Islet precursor cell (in vitro differentiated cells): ENCODE measurements around the gene GUCY2D.

Experiments
- DNase-seq: peaks from one replicate; pipeline ENCODE4 v3.0.0-alpha.2; 2018

GUCY2D gene

DNA sequence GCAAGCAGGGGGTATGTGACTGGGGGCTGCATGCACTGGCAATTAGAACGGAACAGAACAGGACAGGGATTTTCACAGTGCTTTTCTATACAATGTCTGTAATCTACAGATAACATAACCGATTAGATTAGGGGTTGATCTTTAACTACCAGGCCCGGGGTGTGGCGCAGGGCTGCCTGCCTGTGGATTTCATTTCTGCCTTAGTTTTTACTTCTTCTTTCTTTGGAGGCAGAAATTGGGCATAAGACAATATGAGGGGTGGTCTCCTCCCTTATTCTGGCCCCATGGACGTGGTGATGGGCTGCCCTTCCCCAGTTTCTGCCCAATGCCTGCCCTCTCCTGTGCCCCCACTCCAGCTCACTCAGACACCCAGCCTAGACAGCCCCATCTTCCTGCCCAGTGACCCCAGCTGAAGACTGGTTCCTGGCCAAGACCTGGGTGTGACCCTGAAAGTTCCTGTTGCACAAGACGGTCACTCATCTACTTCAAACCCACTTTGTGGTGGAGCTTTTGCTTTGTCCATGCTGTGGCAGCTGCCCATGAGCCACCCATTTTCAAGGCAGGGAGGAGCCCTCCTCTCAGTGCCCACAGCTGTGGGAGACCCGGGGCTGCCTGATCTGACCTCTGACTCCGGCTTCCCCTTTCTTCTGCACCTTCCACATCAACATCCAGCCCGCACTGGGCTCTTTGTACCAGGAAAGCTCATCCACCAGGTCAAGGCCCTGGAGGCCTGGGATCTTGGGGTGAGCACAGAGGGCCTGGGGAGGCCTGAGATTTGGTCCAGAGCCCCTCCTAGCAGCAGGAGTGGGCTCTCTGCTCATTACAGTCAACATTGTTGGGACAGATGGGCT is 66.5 kb downstream of the GUCY2D start:
- no peak for DNase-seq

DNA sequence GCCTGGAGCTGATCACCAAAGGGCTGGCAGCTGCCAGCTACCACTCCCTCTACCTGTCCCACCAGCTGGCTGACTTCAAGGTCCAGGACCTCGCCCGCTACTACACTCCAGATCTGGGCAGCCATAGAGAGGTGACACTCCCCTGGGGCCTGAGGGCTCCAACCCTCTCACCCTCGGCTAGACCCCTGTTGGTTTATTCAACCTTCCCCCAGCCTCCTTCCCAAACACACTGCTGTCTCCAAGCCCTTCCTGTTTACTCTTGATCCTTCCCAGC is 67.1 kb downstream of the GUCY2D start:
- no peak for DNase-seq
